HG03159 (cell line): ENCODE measurements around the gene NT5DC1.

Experiments used
- ATAC-seq: cut with Tn5 transposase; IDR thresholded peaks from one replicate; pipeline ENCODE4 v1.9.1; 2021; ENCODE audit warnings: mild to moderate bottlenecking, moderate library complexity; ENCODE audit not compliant: unreplicated experiment

Gene NT5DC1

DNA sequence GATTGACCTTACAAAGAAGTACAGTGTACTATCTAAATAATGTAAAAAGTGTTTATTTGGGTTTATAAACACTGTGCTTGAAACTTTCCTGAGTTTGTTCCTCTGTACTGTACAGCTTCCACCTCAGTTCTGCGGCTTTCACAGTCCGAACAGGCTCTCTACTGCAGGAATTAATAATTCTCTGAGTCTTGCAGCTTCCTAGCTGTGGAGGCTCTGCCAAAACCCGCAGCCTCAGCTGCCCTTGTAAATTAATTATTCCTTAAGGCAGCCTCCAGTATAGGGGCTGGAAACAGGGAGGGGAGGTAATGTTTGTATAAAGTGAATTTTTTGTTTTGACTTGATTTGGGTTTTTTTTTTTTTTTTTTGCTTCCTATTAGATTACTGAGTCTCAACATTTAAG, 134.0 kb downstream of the NT5DC1 start:
- no peak for ATAC-seq

DNA sequence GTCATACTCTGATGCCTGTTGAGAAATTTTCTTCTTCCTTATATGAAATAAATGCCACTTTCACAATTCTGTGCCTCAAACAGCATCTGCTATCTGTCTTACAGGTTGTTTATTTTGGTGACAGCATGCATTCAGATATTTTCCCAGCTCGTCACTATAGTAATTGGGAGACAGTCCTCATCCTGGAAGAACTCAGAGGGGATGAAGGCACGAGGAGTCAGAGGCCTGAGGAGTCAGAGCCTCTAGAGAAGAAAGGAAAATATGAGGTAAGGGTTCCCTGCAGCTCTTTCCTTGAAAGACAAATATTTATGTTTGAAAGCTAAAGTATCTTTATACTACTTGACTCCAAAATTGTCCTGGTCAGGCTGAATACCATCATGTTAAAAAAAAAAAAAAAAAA, 137.4 kb downstream of the NT5DC1 start:
- ATAC-seq: no peak

GRCh38 chr6:116239256-116239655, 138.6 kb downstream of the NT5DC1 start:
- ATAC-seq: no peak

DNA sequence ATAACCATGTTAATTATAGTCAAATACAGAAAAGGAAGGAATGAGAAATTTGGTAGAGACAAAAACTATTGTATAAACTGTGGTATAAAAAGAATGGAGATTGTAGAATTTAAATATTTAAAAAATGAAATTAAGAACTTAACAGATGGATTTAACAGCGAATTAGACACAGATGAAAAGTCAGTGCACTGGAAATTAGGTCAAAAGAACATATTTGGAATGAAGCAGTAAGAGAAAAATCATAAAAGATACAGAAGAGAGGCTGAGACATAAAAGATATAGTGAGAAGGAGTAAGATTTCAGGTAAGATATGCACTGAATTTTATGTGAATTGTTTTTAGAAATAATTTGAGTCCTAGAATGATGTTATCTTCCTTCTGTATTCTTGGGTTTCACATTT, 139.2 kb downstream of the NT5DC1 start:
- ATAC-seq: no peak

- ATAC-seq: no peak
Measured at GRCh38 chr6:116244284-116244683, 143.6 kb downstream of the NT5DC1 start.

- ATAC-seq: no peak
Measured at GRCh38 chr6:116246089-116246488, 145.4 kb downstream of the NT5DC1 start.

- ATAC-seq: no peak
Measured at GRCh38 chr6:116247285-116247684, 146.6 kb downstream of the NT5DC1 start.

GRCh38 chr6:116248577-116248976, 147.9 kb downstream of the NT5DC1 start:
- no peak for ATAC-seq

- no peak for ATAC-seq
Measured at GRCh38 chr6:116251568-116252384, 151.1 kb downstream of the NT5DC1 start.

DNA sequence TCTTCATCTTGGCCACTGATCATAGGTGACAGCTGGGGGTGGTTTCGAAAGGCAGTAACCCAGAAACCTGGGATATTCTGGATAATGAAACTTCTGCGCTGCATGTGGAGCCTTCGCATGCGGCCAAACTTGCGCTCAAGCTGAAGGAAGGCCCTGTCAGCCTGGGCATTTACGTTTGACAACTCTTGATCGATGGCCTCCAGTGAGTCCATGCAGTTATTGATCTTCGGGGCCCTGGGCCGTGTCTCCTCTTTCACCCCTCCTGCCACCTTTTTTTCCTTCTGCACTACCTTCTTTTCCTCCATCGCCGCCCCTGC, 152.5 kb downstream of the NT5DC1 start:
- ATAC-seq: no peak

DNA sequence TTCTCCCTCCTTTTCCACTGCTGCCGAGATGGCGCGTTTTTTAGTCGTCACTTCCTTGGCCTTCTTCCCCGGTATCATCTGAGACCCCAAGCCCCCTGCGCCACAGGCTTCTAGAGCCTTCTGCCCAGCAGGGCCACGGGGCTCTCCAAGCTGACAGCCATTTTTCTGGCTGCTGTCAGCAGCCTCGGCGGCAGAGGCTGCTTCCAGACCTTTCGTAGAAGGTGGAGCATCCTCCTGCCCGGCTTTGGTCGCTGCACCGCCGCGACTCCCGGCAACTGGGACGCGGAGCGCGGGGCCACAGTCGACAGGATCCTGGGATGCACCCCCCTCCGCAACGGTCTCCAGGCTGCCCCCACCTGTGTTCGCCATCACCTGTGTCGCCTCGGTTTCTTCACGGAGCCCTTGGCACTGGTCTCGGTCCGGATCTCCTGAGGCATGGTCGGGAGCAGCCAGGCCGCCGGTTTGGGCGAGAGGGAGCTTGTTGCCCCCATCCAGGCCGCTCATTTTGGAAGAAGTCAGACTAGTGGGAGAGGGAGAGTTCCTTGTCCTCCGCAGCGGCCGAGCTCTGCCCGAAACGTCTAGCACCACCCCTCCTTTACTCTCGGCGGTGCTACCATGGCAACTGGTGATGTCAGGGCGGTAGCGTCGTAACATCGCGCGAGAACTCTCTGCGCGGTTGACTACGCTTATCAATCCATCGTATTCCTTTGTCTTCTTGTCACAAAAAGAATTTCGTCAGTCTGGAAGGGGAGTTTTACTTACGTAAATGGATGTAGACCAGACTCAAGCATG, 153.0 kb downstream of the NT5DC1 start, which contains the start of gene TSPYL4:
Gene TSPYL4, minus strand, starts transcription at position 571 of the 792 bp plus-strand sequence. Its CDS starts 67 bp downstream, at position 504.
- ATAC-seq: peak; percentile 100

- peak; percentile 27 for ATAC-seq
Measured at GRCh38 chr6:116254297-116255056, 153.8 kb downstream of the NT5DC1 start.

GRCh38 chr6:116255246-116255800, 154.7 kb downstream of the NT5DC1 start:
- ATAC-seq: no peak

DNA sequence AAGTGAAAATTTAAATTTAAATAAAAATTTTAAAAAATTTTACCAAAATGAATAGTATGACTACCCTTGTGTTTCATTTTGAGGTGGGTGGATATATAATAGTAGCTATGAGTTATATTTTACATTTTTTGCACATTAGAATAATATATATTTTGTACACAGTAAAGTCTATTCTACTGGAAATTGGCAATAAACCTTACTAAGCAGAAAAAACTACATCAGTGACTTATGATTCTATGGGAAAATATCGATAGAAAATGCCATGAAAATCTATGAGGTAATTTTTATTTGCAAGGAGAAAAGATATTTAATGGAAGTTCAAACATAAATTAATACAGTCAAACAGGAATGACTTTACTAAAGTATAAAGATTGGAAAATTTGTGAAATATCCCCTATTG, 156.0 kb downstream of the NT5DC1 start:
- no peak for ATAC-seq

GRCh38 chr6:116258520-116258919, 157.9 kb downstream of the NT5DC1 start:
- ATAC-seq: no peak

DNA sequence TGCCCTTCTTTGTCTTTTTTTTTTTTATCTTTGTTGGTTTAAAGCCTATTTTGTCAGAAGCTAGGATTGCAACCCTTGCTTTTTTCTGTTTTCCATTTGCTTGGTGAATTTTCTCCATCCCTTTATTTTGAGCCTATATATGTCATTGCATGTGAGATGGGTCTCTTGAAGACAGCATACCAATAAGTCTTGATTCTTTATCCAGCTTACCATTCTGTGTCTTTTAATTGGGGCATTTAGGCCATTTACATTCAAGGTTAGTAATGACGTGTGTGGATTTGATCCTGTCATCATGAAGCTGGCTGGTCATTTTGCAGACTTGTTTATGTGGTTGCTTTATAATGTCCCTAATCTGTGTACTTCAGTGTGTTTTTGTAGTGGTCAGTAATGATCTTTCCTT, 162.7 kb downstream of the NT5DC1 start:
- ATAC-seq: no peak

DNA sequence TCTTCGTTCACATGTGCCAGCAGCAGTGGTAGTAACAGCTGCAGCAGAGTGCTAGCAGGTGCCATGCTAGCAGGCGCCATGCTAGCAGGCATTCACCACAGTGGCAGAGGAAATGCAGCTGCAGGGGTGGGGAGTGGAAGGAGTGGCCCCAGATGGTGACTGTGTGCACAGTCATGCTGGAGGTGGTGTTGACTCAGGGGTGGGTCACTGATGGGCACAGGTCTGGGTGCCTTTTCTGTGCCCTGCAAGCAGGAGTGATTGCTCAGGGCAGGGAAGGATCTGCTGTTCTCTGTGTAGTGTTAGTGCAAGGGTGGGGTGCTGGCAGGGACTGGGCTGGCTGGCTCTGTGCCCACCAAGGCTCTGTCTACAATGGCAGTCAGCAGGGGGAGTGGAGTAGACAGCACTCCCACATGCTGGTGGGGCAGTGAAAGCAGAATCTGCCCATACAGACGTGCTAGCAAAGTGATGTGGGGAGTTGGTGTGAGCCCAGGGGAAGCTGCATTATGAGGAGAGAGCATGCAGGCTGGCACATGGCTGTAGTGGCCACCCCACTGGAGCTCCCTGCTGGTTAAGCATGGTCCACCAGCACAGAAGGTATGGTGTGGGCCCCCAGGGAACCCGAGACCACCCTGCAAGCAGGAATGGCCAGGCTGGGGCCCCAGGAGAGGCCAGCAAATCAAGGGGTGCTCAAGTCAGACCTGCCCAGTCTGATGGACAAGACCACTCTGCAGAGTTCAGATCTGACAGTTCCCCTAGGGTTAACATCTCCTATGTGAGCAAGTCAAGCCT, 164.6 kb downstream of the NT5DC1 start:
- no peak for ATAC-seq

GRCh38 chr6:116266803-116267202, 166.2 kb downstream of the NT5DC1 start:
- ATAC-seq: no peak

DNA sequence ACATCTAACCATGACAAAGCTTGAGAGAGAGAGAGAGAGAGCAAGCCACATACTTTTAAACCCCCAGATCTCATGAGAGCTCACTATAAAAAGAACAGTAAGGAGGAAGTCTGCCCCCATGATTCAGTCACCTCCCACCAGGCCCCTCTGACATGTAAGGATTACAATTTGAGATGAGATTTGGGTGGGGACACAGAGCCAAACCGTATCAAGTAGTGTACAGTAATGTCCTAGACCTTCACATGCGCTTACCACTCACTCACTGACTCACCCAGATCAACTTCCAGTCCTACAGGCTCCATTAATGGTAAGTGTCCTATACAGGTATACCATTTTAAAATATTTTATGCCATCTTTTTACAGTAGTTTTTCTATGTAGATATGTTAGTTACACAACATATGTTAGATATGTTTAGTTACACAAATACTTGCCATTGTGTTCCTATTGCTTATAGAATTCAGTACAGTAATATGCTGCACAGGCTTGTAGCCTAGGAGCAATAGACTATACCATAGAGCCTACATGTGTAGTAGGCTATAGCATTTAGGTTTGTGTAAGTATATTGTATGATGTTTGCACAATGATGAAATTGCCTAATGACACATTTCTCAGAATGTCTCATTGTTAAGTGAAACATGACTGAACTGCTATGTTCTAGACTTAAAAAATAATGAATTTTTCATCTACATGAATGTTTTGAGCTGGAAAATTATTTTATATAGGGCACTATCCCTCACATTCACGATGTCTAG, 167.4 kb downstream of the NT5DC1 start:
- no peak for ATAC-seq
